ENCODE results near the gene ADAMTSL5. TPM values are rescaled to one million over a fixed set of nuclear protein-coding genes. Genes with fewer than 3 reads are reported as not detected.

ADAMTSL5 gene
- total and polyA plus RNA-seq, 2 of the 13 experiments (the other 11 are each of a cell fraction or from before 2014, with no cell fraction given): 0.60 to 2.7 TPM

- TF ChIP-seq RFX3 (CRISPR knock-in tag; IDR thresholded peaks at IDR 0.05) (no peak), ZBTB7A (CRISPR knock-in tag; IDR thresholded peaks at IDR 0.05) (0 out of 2 replicates have a peak, but pooled peaks have one; percentile 16), ZNF816 (CRISPR knock-in tag; IDR thresholded peaks at IDR 0.05; ENCODE audit: borderline replicate concordance) (no peak), HDAC6 (IDR thresholded peaks at IDR 0.05; ENCODE audit: low read depth, low read length) (no peak), TOPORS (CRISPR knock-in tag; IDR thresholded peaks at IDR 0.05) (no peak), ZSCAN31 (CRISPR knock-in tag; IDR thresholded peaks at IDR 0.05; ENCODE audit: low read depth) (no peak), ZNF672 (CRISPR knock-in tag; IDR thresholded peaks at IDR 0.05) (no peak), HNF4G (IDR thresholded peaks at IDR 0.05; ENCODE audit: borderline replicate concordance, low read depth, low read length) (peak; percentile 45; the same call in 1 of the 2 replicates), HNF4G (CRISPR knock-in tag; IDR thresholded peaks at IDR 0.05; ENCODE audit: borderline replicate concordance, low read depth) (no peak), ZNF598 (CRISPR knock-in tag; IDR thresholded peaks at IDR 0.05; ENCODE audit: borderline replicate concordance) (no peak), ZNF614 (CRISPR knock-in tag; IDR thresholded peaks at IDR 0.05; ENCODE audit: borderline replicate concordance) (no peak), PAF1 (CRISPR knock-in tag; IDR thresholded peaks at IDR 0.05) (no peak), CCDC6 (CRISPR knock-in tag; IDR thresholded peaks at IDR 0.05) (no peak), HES4 (CRISPR knock-in tag; IDR thresholded peaks at IDR 0.05; ENCODE audit: borderline replicate concordance) (no peak), ZNF775 (CRISPR knock-in tag; IDR thresholded peaks at IDR 0.05; ENCODE audit: borderline replicate concordance) (no peak), ZNF251 (CRISPR knock-in tag; IDR thresholded peaks at IDR 0.05) (no peak), RNF219 (CRISPR knock-in tag; IDR thresholded peaks at IDR 0.05) (no peak), ZNF709 (CRISPR knock-in tag; IDR thresholded peaks at IDR 0.05) (no peak), DNMT3B (CRISPR knock-in tag; conservative IDR thresholded peaks at IDR 0.05) (no peak), ZNF569 (CRISPR knock-in tag; IDR thresholded peaks at IDR 0.05; ENCODE audit: borderline replicate concordance) (no peak), SAP130 (CRISPR knock-in tag; IDR thresholded peaks at IDR 0.05; ENCODE audit: low read depth) (no peak), RXRA (CRISPR knock-in tag; IDR thresholded peaks at IDR 0.05) (peak; percentile 20; the same call in 1 of the 2 replicates), ZNF639 (CRISPR knock-in tag; conservative IDR thresholded peaks at IDR 0.05) (no peak), FOXO1 (CRISPR knock-in tag; IDR thresholded peaks at IDR 0.05) (no peak), XRCC5 (optimal IDR thresholded peaks at IDR 0.05; ENCODE audit: low read length) (peak; percentile 11), ZNF788 (CRISPR knock-in tag; IDR thresholded peaks at IDR 0.05; ENCODE audit: borderline replicate concordance) (no peak), ZNF335 (CRISPR knock-in tag; IDR thresholded peaks at IDR 0.05) (no peak), HCFC1 (IDR thresholded peaks at IDR 0.05; ENCODE audit: low read depth, low read length) (no peak), DR1 (CRISPR knock-in tag; IDR thresholded peaks at IDR 0.05) (no peak), ZNF558 (CRISPR knock-in tag; IDR thresholded peaks at IDR 0.05; ENCODE audit: borderline replicate concordance) (no peak), RFXAP (CRISPR knock-in tag; IDR thresholded peaks at IDR 0.05; ENCODE audit: borderline replicate concordance) (no peak)
Observed at GRCh38 chr19:1482361-1483130, 30.3 kb downstream of the ADAMTSL5 start (continued).

All from HepG2 (cell line).